IPS DF 4.7 (cell line): ENCODE data around the gene FGGY.
"Not testable (repeated sequence)": the region's sequence is repeated elsewhere in the genome, so short reads cannot be mapped to it uniquely, and the experiment has no call there.

Experiments used
- DNase-seq: peaks from one replicate; pipeline ENCODE4 v3.0.0-alpha.2; 2013; ENCODE audit warnings: low spot score; ENCODE audit errors: extremely low read depth

The FGGY gene

GRCh38 chr1:59288046-59288445 is 8.8 kb upstream of the FGGY start:
- no peak for DNase-seq

DNA sequence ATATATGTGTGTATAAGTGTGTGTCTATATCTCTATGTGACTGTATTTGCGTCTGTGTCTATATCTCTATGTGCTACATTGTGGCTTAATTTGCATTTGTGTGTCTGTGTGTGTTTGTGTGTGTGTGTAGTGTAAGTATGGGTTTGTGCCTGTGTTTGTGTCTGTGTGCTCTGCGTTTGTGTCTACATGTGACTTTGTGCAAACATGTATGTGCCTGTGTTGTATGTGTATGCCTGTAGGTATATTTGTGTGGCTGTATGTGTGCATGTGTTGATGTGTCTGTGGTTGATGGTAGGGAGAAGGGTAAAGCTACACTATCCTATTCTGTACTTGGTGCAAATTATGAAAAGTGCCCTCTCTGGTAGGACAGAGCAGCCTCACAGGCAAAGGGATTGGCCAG is 7.3 kb upstream of the FGGY start:
- DNase-seq: no peak

- no peak for DNase-seq
Observed at GRCh38 chr1:59290193-59290949, 6.5 kb upstream of the FGGY start.

GRCh38 chr1:59291561-59291960 is 5.3 kb upstream of the FGGY start:
- DNase-seq: no peak

GRCh38 chr1:59292562-59292961 is 4.3 kb upstream of the FGGY start:
- no peak for DNase-seq

DNA sequence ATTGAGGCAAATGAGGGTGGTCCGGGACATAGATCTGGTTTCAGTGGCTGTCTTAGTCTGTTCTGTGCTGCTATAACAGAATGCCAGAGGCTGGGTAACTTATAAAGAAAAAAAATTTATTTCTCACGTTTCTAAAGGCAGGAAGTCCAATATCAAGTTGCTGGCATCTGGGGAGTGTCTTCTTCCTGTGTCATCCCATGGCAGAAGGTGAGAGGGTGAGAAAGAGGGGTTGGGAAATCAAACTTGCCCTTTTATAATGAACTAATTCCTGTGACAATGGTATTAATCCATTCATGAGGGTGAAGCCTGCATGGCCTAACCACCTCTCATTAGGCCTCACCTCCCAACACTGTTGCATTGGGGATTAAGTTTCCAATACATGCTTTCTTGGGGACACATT is 3.7 kb upstream of the FGGY start:
- DNase-seq: no peak

DNA sequence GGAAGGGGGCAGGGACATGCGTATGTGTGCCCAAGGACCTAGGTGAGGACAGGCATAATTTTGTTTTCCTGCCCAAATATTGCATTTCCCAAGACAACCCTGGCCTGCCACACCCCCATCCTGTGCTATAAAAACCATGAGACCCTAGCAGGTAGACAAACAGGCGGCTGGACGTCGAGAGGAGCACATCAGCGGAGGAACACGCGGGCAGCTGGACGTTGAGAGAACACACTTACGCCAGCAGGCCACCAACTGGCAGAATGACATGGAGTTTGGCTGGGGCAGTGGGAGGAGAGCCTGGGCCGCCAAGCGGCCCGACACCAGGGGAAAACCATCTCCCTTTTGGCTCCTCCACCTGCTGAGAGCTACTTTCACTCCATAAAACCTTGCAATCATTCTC is 3.0 kb upstream of the FGGY start:
- DNase-seq: no peak

GRCh38 chr1:59294423-59294822 is 2.5 kb upstream of the FGGY start:
- no peak for DNase-seq

GRCh38 chr1:59295618-59296017 is 1.3 kb upstream of the FGGY start:
- DNase-seq: no peak

DNA sequence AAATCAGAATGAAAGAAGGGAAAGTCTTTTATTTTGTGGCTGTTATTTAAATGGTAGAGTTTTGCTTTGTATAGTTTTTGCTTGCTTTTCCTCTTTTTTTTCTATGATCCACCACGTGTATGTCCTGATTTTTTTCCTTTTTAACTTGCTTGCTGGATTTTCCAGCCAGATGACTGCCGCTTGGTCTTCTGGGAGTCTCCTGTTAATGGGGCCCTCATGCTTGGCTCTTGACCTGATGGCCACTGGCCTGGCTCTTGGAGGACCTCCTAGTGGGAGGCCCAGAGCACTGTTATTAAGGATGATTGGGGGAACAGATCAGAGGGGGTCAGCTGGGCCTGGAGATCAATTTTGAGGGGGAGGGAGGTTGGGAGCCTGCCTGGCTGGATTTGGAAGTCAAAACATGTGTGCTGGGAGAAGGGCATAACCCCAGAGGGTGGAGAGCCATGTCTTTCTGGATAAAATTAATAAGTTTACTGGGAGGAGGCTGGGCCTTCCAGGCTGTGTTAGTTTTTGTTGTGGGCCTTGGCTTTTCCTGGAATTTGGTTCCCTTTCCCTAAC is 1.2 kb downstream of the FGGY start:
- no peak for DNase-seq

DNA sequence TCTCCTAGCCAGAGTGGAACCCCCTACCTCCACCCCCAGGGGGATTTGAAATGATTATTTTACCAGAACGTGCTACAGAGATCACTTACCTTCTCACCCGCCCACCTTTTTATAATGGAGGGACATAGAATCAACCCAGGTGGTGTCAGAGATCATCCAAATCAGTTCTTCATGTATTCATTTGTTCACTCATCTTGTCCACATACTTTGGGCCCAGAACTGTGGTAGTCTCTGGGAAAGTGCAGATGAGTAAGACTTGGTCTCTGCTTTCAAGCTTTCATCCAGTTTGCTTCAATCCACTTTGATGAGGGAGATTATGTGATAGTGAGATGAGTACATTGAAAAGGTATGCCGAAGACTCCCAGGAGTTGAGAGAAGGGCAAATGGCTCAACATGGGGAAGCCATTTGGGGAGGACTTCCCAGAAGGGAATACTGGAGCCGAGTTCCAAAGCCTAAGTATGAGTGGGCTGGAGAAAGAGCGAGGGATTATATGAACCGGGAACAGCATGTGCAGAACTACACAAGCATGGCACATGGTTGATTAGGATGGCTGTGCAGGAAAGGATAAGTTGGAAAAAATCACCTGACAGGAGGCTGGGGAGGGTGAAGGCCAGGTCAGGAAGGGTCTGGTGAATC is 1.9 kb downstream of the FGGY start:
- no peak for DNase-seq

DNA sequence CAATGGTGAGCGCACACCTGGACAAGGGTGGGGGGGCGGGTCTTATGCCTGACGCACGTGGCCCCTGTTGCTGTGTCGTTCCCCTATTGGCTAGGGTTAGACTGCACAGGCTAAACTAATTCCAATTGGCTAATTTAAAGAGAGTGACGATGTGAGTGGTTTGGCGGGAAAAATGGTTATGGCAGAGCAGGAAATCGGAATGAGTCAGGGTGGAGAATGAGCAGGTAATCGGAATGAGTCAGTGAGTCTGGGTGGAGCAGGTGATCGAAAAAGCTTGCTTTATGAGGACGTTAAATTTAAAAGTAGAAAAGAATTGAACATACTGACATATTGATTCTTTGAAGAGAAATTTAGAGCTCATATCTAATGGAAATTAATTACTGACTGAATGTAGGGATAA is 2.8 kb downstream of the FGGY start:
- not testable (repeated sequence) for DNase-seq

DNA sequence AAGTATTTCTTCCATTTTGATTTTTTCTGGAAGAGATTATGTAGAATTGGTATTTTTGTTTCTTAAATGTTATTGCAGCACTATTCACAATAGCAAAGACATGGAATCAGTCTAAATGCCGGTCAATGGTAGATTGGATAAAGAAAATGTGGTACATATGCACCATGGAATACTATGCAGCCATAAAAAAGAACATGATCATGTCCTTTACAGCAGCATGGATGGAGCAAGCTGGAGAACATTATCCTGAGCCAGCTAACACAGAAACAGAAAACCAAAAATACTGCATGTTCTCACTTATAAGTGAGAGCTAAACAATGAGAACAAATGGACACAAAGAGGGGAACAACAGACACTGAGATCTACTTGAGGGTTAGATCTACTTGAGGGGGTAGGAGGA is 5.4 kb downstream of the FGGY start:
- no peak for DNase-seq

DNA sequence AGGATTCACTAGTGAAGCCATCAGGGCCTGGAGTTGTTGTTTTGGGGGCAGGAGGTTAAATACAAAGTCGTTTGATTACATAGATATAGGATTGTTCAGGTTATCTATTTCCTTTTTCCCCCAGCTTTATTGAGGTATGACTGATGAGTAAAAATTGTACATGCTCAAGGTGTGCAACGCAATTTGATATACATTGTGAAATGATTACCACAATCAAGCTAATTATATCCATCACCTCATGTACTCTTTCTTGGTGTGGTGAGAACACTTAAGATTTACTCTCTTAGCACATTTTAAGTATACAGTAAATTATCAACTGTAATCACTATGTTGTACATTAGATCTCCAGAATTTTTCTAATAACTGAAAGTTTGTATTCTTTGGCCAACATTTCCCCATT is 6.0 kb downstream of the FGGY start:
- DNase-seq: no peak

- no peak for DNase-seq
Observed at GRCh38 chr1:59305188-59305587, 8.3 kb downstream of the FGGY start.

GRCh38 chr1:59307591-59307990 is 10.7 kb downstream of the FGGY start:
- no peak for DNase-seq

- no peak for DNase-seq
Observed at GRCh38 chr1:59308839-59309238, 11.9 kb downstream of the FGGY start.

DNA sequence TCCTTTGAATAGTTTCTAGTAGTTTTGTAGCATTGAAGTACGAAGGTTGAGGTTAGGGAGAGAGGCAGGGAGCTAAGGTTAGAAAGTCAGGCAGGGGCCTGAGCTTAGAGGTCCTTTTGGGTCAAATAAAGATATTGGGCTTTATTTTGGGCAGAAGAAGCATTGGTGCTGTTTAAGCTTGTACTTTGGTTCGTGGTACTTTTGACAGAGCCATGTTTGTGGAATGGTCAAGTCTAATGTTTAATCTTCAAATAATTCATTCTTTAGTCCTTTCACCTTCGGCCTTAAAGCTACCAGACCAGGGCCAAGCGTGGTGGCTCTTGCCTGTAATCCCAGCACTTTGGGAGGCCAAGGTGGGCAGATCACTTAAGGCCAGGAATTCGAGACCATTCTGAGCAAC is 12.5 kb downstream of the FGGY start:
- DNase-seq: no peak

DNA sequence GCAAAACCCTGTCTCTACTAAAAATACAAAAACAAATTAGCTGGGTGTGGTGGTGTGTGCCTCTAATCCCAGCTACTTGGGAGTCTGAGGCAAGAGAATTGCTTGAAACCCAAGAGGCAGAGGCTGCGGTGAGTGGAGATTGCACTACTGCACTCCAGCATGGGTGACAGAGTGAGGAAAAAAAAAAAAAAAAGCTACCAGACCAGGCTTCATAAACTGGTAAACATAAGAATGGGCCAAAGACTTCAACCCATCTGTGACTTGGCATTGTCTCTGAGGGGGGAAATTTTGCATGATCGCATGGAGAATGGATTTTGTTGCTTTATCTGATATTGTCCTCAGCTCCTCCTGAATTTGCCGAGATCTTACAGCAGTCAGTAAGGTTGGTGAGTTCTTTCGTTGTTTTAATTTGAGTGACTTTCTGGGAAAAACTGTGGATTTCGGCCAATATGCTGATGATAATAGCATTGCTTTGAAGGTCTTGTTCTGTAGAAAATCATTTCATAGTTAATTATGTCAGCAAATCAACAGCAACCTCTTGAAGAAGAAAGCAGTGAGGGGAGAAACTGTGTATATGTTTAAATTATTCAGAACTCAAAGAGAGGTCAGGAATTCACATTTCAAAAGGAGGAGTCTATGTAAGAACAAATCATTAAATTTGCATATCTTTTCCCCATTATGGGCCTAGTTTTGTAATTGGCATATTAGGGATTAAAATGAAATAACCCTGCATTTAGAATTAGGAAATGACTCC is 13.1 kb downstream of the FGGY start:
- DNase-seq: no peak

- DNase-seq: no peak
Observed at GRCh38 chr1:59310549-59311250, 13.8 kb downstream of the FGGY start.

GRCh38 chr1:59314776-59315528 is 18.1 kb downstream of the FGGY start:
- DNase-seq: no peak
